ENCODE data around the gene TMEM40. TPM values are rescaled to one million over a fixed set of nuclear protein-coding genes. Genes with fewer than 3 reads are reported as not detected.

The TMEM40 gene
- total RNA-seq, 2 experiments from 2014 or later, result not detected

DNA sequence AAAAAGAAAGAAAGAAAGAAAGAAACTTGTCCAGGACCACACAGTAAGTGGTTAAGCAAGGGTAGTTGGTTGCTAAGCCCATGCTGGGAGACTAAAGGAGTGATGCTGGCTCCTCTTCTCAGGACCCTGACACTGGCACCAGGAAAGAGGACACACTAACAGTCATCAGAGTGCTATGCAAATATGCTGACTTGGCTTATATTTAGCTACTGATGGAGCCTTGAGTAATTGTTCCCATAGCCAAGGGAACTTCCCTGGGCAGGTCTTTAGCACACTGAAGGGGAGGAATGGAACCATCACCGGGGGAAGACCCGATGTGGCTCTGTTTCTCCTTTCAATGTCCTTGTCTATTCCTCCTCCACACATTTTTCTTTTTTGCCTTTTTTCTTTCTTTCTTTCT is 6.2 kb downstream of the TMEM40 start:
- ChIA-PET CTCF (no interaction called here), POLR2A (no interaction called here)
- Mint-ChIP-seq H3K27me3 (peaks cover 11% of the 10 kb centered on the region), H3K9me3 (no peaks in the 10 kb centered on the region), H3K36me3 (ENCODE audit: low read depth) (no peaks in the 10 kb centered on the region), H3K4me1 (peaks cover 7% of the 10 kb centered on the region), H3K4me3 (no peak overlapping the region), H3K27ac (no peak overlapping the region)
- DNase-seq, result no peak

DNA sequence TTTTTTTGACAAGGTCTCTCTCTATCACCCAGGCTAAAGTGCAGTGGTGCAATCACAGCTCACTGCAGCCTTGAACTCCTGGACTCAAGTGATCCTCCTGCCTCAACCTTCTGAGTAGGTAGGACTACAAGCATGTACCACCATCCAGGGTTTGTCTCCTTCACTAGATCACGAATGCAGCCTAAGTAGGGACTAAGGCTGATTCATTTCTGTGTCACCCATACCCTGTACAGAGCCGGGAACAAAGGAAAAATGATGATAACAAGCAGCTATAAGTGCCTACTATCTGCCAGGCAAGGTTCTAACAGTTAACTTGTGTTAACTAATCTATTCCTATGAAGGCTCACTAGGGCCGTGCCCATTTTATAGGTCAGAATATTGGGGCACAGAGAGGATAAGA is 7.0 kb downstream of the TMEM40 start:
- ChIA-PET CTCF (no interaction called here), POLR2A (no interaction called here)
- Mint-ChIP-seq H3K27ac (no peak overlapping the region), H3K36me3 (ENCODE audit: low read depth) (no peaks in the 10 kb centered on the region), H3K27me3 (peaks cover 12% of the 10 kb centered on the region), H3K9me3 (no peaks in the 10 kb centered on the region), H3K4me3 (no peak overlapping the region), H3K4me1 (peaks cover 7% of the 10 kb centered on the region)
- DNase-seq, result no peak

DNA sequence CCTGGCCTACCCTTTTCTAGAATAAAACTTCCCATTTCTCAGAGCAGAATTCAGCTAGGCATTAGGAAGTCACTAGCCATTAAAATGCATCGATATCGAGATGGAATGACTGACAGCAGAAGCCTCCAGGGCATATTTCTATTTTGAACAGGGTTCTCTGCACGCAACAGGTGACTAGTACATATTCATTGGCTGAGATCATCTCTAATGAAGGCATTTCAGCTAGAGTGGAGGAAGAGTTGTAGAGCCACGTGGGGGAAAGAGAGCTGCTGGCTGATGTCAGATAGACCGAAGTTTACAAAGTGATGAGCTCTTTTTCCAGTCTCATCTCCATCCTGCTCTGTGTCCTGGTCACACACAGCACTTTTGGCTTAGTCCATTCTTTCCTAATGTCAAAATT is 7.5 kb downstream of the TMEM40 start:
- CTCF ChIA-PET, result no interaction called here
- H3K9me3 Mint-ChIP-seq, result no peaks in the 10 kb centered on the region
- H3K36me3 Mint-ChIP-seq (ENCODE audit: low read depth), result no peaks in the 10 kb centered on the region
- POLR2A ChIA-PET, result no interaction called here
- no peak overlapping the region for H3K27ac Mint-ChIP-seq
- DNase-seq, result no peak
- H3K4me3 Mint-ChIP-seq, result no peak overlapping the region
- H3K27me3 Mint-ChIP-seq, result peaks cover 8% of the 10 kb centered on the region
- peaks cover 7% of the 10 kb centered on the region for H3K4me1 Mint-ChIP-seq

DNA sequence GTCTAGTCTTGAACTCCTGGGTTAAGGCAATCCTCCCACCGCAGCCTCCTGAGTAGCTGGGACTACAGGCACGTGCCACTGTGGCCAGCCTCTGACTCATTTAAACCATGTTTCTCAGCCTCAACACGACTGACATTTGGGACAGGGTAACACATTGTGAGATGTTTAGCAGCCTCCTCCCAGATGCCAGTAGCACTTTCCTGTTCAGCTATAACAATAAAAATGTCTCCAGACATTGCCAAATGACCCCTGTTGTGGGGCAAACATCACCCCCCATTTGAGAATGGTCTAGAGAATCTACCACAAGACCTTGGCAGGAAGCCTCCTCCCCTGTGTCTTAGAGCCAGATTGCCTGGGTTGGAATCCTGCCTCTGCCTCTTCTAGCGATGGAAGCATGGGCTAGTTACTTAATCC is 8.4 kb downstream of the TMEM40 start:
- no peak overlapping the region for H3K27ac Mint-ChIP-seq
- no peak overlapping the region for H3K4me3 Mint-ChIP-seq
- peak; percentile 54 for DNase-seq
- ChIA-PET POLR2A (no interaction called here), CTCF (interaction anchor here (1.6 kb wide), 1 partner anchor 31 kb away, joined by 4 read pairs; no protein-coding TSS in a partner anchor)
- peaks cover 7% of the 10 kb centered on the region for H3K4me1 Mint-ChIP-seq
- no peaks in the 10 kb centered on the region for H3K9me3 Mint-ChIP-seq
- H3K36me3 Mint-ChIP-seq (ENCODE audit: low read depth), result no peaks in the 10 kb centered on the region
- peaks cover 6% of the 10 kb centered on the region for H3K27me3 Mint-ChIP-seq

DNA sequence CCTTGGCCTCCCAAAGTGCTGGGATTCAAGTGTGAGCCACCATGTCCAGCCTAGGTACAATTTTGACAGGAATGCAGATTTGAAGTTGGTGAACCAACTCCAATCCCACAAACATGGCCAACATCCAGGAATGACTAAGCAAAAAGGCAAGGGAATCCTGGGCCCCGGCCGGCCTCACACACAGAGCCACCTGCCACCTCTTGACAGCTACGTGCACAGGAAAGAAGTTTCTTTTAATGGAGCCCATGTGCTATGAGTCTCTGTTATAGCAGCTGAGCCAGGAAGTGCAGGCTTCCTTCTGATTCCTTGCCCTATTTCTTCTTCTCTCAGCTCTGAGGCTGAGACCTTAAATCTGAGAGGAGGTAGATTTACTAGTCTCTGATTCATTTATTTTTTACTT is 8.8 kb downstream of the TMEM40 start:
- peaks cover 7% of the 10 kb centered on the region for H3K4me1 Mint-ChIP-seq
- no peak for DNase-seq
- POLR2A ChIA-PET, result no interaction called here
- H3K9me3 Mint-ChIP-seq, result no peaks in the 10 kb centered on the region
- no peaks in the 10 kb centered on the region for H3K36me3 Mint-ChIP-seq (ENCODE audit: low read depth)
- H3K27me3 Mint-ChIP-seq, result peaks cover 4% of the 10 kb centered on the region
- no peak overlapping the region for H3K4me3 Mint-ChIP-seq
- no peak overlapping the region for H3K27ac Mint-ChIP-seq
- CTCF ChIA-PET, result interaction anchor here (1.6 kb wide), 1 partner anchor 30 kb away, joined by 4 read pairs; no protein-coding TSS in a partner anchor

DNA sequence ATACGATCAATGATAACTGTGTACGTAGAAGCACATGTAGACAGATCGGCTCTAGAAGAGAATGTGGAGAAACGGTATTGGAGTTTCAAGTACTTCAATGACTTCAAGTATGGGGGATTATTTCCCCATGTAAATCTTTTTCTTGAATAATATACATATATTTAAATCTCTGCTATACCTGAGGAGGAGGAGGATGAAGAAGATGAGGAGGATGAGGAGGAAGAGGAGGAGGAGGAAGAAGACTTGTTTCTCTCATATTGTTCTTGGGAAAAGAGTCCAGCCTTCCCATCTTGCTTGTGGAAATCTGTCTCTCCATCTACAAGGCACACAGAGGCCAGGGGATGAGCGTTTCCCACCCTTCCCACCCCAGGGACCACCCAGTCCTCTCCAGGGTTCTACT is 10.6 kb downstream of the TMEM40 start:
- ChIA-PET POLR2A (no interaction called here), CTCF (no interaction called here)
- no peaks in the 10 kb centered on the region for H3K36me3 Mint-ChIP-seq (ENCODE audit: low read depth)
- DNase-seq, result no peak
- no peak overlapping the region for H3K4me3 Mint-ChIP-seq
- no peak overlapping the region for H3K27ac Mint-ChIP-seq
- H3K9me3 Mint-ChIP-seq, result no peaks in the 10 kb centered on the region
- H3K27me3 Mint-ChIP-seq, result peaks cover 12% of the 10 kb centered on the region
- peaks cover 7% of the 10 kb centered on the region for H3K4me1 Mint-ChIP-seq

DNA sequence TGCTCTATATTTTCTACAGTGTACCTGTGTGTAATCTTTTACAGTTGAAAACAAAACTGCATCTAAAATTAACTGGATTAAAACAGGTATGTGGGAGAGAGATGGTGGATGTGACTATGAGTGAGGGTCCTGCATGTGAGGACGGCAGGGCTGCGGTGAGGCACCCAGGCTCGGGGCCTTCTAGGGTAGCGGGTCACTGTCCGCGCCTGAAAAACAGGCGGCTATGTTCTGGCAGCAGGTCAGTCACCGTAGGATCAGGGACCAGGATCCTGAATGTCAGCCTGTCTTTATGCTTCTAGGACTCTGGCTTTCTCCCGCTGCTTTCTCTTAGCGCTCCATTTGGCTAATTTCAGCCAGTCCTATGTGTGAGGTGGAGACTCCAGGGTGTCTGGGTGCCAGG is 12.6 kb downstream of the TMEM40 start:
- Mint-ChIP-seq H3K27me3 (peaks cover 10% of the 10 kb centered on the region), H3K4me1 (peaks cover 7% of the 10 kb centered on the region), H3K4me3 (no peak overlapping the region), H3K9me3 (no peaks in the 10 kb centered on the region), H3K27ac (no peak overlapping the region), H3K36me3 (ENCODE audit: low read depth) (no peaks in the 10 kb centered on the region)
- no peak for DNase-seq
- POLR2A ChIA-PET, result no interaction called here
- CTCF ChIA-PET, result no interaction called here

DNA sequence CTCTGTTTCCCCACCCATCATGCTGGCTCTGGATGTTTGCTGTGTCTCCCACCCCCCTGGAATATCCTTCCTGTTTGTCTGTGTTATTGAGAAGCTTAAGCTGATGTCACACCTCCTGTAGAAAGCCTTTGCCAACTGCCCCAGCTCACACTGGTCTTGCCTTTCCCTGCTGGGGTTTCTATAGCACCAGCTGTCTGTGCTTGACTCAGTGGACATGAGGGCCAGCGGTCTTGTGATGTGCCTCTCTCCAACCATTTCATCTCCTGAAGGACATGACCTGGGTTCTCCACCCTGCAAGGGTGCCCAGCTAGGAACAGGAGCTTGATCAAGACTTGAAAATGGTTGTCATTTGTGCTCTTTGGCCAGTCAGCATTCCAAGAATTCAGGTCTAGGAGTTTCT is 14.7 kb downstream of the TMEM40 start:
- CTCF ChIA-PET, result no interaction called here
- Mint-ChIP-seq H3K27ac (no peak overlapping the region), H3K4me3 (no peak overlapping the region), H3K9me3 (no peaks in the 10 kb centered on the region), H3K27me3 (peaks cover 10% of the 10 kb centered on the region), H3K36me3 (ENCODE audit: low read depth) (no peaks in the 10 kb centered on the region), H3K4me1 (no peaks in the 10 kb centered on the region)
- POLR2A ChIA-PET, result interaction anchor here (0.6 to 0.8 kb wide), 2 partner anchors 159 to 1646 kb away, joined by 3 to 4 read pairs; no protein-coding TSS in a partner anchor
- DNase-seq, result no peak

DNA sequence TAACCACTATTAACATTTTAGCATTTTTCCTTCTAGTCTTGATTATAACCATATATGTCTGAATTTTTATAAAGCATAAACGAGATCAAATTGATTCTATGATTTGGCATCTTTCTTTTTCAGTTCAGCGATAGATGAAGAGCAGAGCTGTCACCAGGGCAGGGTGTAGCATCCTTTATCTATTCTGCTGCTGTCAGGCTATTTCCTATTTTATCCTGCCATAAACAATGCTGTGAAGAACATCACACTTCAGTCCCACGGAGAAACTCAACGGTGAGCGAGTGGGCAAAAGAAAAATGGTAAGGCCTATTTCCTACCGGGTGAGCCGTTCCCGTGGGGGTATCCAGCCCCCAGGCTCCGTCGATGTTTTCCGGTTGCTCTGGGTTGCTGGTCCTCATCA is 15.5 kb downstream of the TMEM40 start:
- Mint-ChIP-seq H3K4me3 (no peak overlapping the region), H3K27me3 (peaks cover 10% of the 10 kb centered on the region), H3K9me3 (no peaks in the 10 kb centered on the region), H3K36me3 (ENCODE audit: low read depth) (no peaks in the 10 kb centered on the region), H3K4me1 (no peaks in the 10 kb centered on the region), H3K27ac (no peak overlapping the region)
- CTCF ChIA-PET, result no interaction called here
- POLR2A ChIA-PET, result no interaction called here
- no peak for DNase-seq

DNA sequence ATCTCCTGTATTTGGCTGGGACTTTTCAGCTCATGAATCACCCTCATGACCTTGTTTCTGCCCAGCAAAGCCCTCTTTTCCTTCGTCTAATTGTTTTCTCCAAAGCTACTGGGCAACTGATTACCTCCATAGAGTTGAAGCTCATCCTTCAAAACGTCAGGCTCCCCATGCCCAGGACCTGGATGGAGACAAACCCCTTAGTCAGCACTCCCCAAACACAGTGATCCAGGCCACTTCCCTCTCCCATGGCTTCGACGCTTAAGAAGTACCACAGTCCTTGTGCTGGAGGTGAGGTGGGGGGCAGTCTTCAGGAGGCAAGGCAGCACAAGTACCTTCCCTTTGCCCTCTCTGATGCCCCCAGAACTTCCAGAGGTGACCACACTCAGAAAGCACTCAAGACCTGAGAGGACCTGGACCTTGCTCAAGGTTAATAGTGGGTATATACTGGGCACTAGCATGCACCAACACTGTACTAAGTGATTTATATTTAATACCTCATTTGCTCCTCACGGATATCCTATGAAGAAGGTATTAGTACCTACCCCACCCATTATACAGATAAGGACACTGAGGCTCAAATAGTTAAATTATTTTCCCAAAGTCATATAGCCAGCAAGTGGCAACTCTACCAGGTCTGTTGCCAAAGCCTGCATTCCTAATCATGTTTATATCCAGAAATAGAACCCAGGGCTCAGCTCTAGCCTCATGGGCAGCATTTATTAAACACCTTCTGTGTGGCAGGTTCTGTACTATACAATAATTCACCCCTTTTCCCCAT is 16.5 kb downstream of the TMEM40 start:
- POLR2A ChIA-PET, result no interaction called here

DNA sequence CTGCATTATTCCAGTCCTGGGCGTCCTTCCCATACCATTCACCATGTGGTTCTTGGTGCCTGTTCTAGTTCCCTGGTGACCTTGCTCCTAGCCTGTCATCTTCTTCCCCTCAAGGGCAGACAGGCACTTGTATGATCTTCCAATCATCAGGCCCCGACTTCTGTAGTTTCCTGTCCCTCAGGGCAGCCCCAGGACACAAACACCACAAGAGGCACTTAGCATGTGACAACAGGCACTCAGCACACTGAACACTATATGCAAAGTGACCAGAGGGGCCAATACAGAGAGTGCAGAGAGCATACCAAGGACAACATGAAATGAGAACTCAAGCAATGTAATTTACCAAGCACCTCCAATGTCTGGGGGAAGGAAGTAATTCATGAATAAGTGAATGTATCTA is 17.9 kb downstream of the TMEM40 start:
- CTCF ChIA-PET, result no interaction called here
- Mint-ChIP-seq H3K4me1 (no peaks in the 10 kb centered on the region), H3K9me3 (no peaks in the 10 kb centered on the region), H3K27me3 (peaks cover 8% of the 10 kb centered on the region), H3K4me3 (no peak overlapping the region), H3K36me3 (ENCODE audit: low read depth) (no peaks in the 10 kb centered on the region), H3K27ac (no peak overlapping the region)
- no peak for DNase-seq
- POLR2A ChIA-PET, result no interaction called here

More for the DNA sequence above, 16.5 kb downstream of the TMEM40 start:
- CTCF ChIA-PET, result no interaction called here
- H3K4me3 Mint-ChIP-seq, result no peak overlapping the region
- peaks cover 8% of the 10 kb centered on the region for H3K27me3 Mint-ChIP-seq
- no peak overlapping the region for H3K27ac Mint-ChIP-seq
- H3K4me1 Mint-ChIP-seq, result no peaks in the 10 kb centered on the region
- DNase-seq, result no peak
- no peaks in the 10 kb centered on the region for H3K9me3 Mint-ChIP-seq
- no peaks in the 10 kb centered on the region for H3K36me3 Mint-ChIP-seq (ENCODE audit: low read depth)

DNA sequence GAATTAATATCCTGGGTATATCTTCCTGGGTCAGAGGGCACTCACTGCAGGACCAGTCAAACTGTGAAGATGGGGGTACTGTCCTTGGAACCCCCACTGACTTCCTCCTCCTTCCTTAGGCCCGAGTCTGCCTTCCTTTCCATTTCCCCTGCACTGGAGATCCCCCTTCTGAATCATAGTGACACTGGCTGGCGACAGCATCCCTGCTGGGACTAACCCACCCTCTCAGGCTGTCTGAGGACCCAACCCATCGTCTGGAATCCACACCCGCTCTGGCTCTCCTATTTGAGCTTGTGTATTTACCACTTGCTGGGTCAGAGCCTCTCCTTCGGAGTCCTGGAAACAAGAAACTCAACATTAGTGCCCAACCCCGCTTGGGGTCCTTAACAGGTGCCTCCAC is 21.2 kb downstream of the TMEM40 start:
- Mint-ChIP-seq H3K4me1 (no peaks in the 10 kb centered on the region), H3K27me3 (no peaks in the 10 kb centered on the region), H3K27ac (no peak overlapping the region), H3K36me3 (ENCODE audit: low read depth) (no peaks in the 10 kb centered on the region), H3K4me3 (no peak overlapping the region), H3K9me3 (no peaks in the 10 kb centered on the region)
- DNase-seq, result no peak
- ChIA-PET CTCF (interaction anchor here (1.1 kb wide), 1 partner anchor 16 kb away, joined by 4 read pairs; no protein-coding TSS in a partner anchor), POLR2A (no interaction called here)

DNA sequence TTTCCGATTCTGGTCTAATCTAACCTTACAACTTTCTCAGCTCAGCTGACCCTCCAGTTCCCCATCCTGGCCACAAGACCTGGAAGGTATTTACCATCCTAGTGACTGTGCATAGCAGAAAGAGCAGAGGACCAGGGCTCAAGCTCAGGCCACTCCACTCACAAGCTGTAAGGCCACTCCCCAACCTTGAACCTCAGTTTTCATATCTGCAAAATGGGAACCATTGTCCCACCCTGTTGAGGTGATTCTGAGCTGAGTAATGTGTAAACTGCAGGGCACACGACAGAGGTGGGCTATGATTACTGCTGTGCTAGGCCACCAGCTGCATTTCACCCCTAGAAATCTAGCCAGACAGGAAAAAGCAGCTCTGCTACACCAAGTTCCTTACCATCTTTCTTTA is 21.7 kb downstream of the TMEM40 start:
- ChIA-PET CTCF (interaction anchor here (1.1 kb wide), 1 partner anchor 15 kb away, joined by 4 read pairs; no protein-coding TSS in a partner anchor), POLR2A (no interaction called here)
- Mint-ChIP-seq H3K4me3 (no peak overlapping the region), H3K36me3 (ENCODE audit: low read depth) (no peaks in the 10 kb centered on the region), H3K27ac (no peak overlapping the region), H3K9me3 (no peaks in the 10 kb centered on the region), H3K4me1 (no peaks in the 10 kb centered on the region), H3K27me3 (no peaks in the 10 kb centered on the region)
- no peak for DNase-seq

DNA sequence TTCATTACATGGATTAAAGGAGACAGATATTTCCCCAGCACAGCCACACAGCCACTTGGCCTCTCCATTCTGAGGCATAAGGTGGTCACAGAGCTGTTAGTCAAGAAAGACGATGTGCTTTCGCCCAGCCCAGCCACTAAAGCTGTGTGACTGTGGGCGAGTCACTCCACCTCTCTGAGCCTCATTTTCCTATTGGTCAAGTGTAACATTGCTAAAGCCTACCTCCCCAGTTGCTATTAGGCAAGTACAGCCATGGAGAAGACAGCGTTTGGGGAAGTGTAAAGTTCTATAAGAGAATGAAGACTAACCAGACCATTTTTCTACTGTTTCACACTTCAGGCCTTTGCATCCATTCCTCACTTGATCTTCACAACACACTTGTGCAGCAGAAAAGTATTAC is 24.1 kb downstream of the TMEM40 start:
- H3K36me3 Mint-ChIP-seq (ENCODE audit: low read depth), result no peaks in the 10 kb centered on the region
- H3K27me3 Mint-ChIP-seq, result no peaks in the 10 kb centered on the region
- H3K4me1 Mint-ChIP-seq, result no peaks in the 10 kb centered on the region
- DNase-seq, result no peak
- no peak overlapping the region for H3K4me3 Mint-ChIP-seq
- H3K9me3 Mint-ChIP-seq, result no peaks in the 10 kb centered on the region
- ChIA-PET CTCF (no interaction called here), POLR2A (no interaction called here)
- H3K27ac Mint-ChIP-seq, result no peak overlapping the region
